Limb (tissue), 2 donors: ENCODE data around the gene ORAI3.

Experiments
- DNase-seq, 2 donors: peaks; one replicate each; pipeline ENCODE4 v3.0.0-alpha.2; 2016; ENCODE audit errors: extremely low spot score in 2 of 2

Gene ORAI3

DNA sequence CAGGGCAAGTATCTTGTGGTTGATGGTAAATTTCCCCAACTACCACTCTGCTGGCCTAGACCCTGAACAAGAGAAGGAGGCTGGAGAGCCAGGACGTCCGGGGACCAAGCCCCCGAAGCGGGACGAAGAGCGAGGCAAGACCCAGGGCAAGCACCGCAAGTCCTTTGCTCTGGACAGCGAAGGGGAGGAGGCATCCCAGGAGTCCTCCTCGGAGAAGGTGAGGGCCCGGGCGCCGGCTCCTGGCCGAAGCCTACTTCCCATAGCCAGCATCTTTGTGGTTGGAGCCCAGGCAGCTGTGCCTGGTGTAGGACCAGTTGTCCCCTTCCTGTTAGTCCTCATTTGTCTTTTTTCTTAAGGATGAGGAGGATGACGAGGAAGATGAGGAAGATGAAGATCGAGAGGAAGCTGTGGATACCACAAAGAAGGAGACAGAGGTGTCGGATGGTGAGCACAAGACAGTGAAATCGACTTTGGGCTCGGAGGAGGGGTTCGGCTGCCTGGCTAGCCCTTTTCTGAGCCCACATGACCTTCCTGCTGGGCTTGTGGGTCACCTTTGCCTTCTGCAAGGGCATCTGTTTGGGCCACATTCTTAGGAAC lies 20.5 kb downstream of the ORAI3 start:
- DNase-seq = no peak

DNA sequence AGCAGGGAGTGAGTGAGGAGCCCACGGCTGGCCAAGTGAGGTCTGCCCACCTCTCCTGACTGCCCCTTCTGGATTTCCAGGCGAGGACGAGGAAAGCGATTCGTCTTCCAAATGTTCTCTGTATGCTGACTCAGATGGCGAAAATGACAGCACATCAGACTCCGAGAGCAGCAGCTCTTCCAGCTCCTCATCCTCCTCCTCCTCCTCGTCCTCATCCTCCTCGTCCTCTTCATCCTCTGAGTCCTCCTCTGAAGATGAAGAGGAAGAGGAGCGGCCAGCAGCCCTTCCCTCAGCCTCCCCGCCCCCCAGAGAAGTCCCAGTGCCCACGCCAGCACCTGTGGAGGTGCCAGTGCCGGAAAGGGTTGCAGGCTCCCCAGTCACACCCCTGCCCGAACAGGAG lies 22.4 kb downstream of the ORAI3 start:
- DNase-seq = no peak

DNA sequence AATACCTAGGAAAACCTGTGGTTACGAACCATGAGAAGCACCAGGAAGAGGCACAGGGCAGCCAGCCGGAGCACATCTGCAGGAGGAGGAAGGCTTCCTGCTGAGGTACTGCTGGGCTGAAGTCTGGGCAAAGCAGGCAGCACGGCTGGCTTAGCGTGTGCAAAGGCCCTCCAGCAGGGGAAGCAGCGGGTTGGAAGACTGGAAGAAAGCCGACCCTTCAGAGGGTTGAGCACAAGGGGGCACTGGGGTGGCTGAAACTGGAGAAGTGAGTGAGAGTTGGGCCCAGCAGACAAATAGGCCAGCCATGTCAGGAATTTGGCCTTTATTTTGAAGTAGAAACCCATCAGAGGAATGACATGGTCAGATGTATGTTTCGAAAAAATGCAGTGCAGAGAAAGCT lies 24.0 kb downstream of the ORAI3 start:
- DNase-seq = no peak

DNA sequence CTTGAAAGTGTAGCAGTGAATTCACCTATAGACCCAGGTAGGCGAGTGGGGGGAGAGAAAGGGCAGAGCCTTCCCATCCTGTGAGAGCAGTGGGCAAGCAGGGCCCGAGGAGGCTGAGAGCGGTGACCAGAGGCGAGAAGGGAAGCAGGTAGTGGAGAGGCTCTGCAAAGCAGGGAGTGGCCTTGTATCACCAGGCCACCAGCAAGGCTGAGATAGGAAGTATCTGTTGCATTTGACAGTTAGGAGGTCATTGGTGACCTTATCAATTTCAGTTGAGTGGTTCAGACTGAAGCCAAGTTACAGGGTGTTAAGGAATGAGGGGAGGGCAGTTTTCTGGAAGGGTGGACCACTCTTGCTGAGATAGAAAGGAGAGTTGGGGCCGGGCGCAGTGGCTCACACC lies 25.5 kb downstream of the ORAI3 start:
- DNase-seq = no peak

DNA sequence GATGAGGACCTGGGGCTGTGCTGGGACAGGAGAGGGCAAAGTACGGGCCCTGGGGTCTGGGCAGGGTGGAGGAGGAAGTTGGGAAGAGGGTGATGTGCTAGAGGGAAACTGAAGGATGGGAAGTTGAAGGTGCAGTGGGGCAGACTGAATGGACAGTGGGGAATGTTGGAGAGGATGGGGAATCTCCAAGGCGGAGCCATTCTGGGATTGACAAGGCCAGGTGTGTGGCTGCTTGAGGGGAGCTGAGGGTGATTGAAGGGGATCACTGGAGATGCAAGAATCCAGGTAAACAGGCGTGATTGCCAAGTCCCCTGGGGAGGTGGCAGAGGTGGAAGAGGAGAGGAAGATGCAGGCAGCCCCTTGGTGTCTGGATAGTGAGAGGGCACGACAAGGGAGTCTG lies 27.6 kb downstream of the ORAI3 start:
- no peak for DNase-seq

DNA sequence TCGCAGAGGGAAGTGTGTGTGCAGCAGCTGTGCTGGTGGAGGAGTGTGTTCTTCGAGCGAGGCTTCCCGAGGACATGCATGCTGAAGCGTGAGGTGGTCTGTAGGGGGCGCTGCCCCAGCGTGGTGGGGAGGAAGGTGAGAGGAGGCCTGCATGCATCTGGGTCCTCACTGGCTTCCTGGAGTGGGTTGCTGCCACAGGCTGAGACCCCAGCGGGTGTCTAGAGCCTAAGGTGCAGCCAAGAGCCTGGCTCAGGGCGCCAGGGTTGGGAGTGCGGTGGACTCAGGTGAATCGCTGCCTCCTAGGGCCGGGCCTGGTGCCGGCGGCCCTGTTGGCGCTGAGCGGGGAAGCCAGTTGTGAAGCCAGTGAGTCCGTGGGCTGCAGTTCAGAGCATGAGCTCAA lies 28.6 kb downstream of the ORAI3 start:
- no peak for DNase-seq

DNA sequence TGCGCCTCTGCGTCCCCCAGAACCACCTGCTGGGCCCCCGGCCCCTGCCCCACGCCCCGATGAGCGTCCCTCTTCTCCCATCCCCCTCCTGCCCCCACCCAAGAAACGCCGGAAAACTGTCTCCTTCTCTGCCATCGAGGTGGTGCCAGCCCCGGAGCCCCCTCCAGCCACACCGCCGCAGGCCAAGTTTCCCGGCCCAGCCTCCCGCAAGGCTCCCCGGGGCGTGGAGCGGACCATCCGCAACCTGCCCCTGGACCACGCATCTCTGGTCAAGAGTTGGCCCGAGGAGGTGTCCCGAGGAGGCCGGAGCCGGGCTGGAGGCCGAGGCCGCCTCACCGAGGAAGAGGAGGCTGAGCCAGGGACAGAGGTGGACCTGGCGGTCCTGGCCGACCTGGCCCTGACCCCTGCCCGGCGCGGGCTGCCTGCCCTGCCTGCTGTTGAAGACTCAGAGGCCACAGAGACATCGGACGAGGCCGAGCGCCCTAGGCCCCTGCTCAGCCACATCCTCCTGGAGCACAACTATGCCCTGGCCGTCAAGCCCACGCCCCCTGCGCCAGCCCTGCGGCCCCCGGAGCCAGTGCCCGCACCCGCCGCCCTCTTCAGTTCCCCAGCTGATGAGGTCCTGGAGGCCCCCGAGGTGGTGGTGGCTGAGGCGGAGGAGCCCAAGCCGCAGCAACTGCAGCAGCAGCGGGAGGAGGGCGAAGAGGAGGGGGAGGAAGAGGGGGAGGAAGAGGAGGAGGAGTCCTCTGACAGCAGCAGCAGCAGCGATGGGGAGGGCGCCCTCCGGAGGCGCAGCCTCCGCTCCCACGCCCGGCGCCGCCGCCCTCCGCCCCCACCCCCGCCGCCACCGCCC lies 30.5 kb downstream of the ORAI3 start:
- no peak for DNase-seq

DNA sequence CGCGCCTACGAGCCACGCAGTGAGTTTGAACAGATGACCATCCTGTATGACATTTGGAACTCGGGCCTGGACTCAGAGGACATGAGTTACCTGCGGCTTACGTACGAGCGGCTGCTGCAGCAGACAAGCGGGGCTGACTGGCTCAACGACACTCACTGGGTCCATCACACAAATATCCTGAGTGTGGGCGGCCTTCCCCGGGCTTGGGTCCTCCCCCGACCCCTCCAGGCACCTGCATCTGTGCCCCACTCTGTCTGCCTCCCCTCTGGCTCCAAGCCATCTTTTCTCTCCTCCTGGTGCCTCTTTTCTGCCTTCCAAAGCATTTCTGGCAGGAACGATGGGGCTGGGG lies 31.1 kb downstream of the ORAI3 start:
- DNase-seq = no peak

DNA sequence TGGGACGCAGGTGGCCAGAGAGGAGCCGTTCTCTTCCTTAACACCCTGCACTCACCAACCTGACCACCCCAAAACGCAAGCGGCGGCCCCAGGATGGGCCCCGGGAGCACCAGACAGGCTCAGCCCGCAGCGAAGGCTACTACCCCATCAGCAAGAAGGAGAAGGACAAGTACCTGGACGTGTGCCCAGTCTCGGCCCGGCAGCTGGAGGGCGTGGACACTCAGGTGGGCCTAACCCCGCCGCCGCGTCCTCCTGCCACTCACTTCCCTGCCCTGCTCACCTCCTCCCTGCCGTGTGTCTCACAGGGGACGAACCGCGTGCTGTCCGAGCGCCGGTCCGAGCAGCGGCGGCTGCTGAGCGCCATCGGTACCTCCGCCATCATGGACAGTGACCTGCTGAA lies 31.6 kb downstream of the ORAI3 start:
- no peak for DNase-seq

DNA sequence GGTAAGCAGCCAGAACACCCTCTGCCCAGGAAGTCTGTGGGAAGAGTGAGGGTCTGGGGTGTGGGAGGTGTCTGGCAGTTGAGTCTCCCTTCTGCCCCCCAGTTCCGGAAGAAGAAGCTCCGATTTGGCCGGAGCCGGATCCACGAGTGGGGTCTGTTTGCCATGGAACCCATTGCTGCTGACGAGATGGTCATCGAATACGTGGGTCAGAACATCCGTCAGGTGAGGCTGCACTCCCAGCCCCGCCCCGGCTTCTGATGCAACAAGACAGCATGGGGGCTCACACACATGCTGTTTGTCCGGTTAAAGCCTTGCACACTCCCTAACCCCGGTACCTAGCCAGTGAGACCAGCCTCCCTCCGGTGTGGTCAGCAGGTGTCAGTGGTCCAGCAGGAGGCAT lies 32.1 kb downstream of the ORAI3 start:
- no peak for DNase-seq

DNA sequence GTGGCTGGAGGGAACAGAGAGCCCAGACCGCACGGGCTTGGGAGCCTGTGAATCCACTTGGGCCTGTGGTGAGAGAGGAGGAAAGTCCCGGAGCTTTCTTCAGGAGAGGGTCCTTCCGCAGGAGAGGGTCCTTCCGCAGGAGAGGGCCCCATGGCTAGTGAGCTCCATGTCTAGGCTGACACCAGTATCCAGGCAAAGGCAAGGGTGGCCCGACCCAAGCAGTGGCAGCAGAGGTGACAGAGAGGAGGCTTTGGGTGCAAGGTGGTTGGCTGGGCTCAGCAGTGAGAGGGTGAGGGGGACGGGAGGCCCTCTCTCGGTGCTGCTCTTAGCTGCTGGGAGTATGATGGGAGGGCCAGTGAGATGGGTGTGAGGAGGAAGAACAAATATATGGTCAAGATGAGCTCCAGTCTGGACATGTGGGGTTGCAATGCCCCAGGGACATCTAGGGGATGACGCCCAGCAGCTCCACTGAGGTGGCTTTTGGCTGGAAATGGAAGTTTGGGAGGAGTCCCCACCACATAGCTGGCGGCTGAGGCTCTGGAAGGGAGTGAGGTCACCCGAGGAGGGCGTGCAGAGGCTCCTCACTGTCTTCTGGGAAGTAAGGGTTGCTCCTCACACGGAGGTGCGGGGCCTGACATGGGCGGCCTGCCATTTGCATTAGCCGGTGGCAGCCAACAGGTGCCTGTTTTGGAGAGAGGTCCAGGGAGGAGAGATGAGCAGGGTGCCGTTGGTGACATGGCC lies 33.9 kb downstream of the ORAI3 start:
- no peak for DNase-seq

DNA sequence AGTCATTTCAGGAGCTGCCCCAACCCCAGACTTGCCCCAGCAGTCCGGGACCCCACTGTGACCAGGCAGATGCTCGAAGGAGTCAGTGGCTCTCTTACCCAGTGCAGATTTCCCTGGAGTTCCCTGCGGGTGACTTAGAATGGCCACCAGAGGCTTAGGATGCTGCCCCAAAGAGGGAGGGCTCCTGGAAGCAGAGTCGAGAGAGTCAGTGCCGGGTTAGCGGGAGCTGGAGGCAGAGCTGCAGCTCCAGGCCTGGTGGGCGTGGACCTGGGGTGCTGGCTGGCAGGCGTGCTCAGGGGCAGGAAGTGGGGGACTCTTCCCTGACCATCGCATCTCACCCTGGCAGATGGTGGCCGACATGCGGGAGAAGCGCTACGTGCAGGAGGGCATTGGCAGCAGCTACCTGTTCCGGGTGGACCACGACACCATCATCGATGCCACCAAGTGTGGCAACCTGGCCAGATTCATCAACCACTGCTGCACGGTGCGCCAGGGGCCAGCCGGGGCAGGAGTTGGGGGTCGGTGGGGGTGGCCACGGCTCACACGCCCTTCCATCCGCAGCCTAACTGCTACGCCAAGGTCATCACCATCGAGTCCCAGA lies 34.5 kb downstream of the ORAI3 start:
- no peak for DNase-seq

DNA sequence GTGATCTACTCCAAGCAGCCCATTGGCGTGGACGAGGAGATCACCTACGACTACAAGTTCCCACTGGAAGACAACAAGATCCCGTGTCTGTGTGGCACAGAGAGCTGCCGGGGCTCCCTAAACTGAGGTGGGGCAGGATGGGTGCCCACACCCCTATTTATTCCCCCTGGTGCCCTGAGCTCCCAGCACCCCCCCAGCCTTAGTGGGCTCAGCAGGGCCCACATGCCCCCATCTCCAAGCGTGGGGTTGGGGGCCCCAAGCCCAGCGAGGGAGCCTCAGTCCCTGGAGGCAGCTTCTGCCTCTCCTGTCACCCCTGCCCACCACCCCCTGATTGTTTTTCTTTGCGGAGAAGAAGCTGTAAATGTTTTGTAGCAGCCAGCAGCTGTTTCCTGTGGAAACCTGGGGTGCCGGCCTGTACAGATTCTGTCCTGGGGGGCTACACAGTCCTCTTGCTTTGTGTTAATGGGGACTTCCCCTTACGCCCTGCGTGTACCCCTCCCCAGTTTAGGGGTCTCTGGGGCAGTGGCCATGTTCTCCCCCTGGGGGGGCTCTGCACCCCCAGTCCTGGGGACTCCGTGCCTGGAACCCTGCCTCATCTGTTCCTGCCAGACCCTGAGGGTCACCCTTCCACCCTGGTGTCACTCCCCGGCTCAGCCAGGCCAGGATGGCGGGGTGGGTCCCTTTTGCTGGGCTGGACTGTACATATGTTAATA lies 35.2 kb downstream of the ORAI3 start:
- no peak for DNase-seq

DNA sequence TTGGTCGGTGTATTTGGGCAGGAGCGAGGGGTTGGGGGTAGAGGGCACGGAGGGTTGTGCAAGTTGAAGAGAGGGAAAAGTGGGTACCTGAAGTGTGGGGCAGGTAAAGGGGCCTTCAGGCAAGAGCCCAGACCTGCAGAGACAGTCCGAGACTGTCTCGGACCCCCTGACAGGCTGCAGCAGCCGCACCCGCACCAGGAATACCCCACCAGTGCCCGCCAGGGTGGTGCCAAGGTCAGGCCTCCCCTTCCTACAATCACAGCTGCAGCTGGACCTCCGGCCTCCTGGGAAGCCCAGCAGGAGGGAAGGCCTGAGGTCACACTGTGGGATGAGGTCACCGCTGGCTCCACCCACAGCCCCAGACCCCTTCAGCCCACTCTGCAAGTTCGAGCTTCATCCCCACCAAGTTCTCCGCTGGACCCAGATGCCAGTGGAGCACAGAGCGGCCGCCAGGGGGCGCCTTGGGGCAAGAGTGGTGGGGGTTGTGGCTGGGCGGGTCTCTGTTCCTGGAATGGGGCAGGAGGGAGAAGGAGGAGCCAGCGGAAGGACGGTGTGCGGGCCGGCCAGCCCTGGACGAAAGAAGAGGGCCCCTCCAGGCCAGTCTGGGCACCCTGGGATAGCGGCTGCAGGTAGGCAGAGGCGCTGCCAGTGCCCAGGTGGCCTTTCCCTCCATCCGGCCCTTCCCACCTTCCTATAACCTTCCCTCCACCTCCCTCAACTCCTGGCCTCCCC lies 36.0 kb downstream of the ORAI3 start, which contains the start of gene HSD3B7:
TSS of gene HSD3B7 (plus strand) at position 539 of the 732 bp plus-strand sequence. CDS start 452 bp downstream, outside the sequence.
- DNase-seq = peak; percentile 89 to 94

DNA sequence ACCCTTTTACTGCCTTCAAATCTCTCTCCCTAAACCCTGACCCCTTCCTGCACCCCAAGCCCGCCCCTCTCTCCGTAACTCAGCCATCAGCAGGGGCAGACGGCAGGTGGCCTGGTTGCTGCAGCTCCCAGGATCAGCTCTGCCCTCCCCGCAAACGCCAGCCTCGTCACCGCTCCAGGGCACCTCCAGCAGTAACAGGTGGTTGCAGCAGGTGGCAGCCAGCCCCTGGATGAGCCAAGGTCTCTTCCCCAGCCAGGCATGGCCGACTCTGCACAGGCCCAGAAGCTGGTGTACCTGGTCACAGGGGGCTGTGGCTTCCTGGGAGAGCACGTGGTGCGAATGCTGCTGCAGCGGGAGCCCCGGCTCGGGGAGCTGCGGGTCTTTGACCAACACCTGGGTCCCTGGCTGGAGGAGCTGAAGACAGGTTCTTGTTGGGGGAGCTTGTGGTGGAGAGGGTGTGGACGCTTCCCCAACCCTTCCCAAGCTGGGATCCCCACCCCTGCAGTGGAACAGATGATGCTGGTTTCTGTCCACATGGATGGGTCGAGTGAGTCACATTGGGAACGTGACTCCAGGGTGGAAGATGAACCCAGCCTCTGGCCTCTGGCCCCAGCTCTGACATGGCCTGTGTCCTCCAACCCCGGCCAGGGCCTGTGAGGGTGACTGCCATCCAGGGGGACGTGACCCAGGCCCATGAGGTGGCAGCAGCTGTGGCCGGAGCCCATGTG lies 36.7 kb downstream of the ORAI3 start:
- no peak for DNase-seq

DNA sequence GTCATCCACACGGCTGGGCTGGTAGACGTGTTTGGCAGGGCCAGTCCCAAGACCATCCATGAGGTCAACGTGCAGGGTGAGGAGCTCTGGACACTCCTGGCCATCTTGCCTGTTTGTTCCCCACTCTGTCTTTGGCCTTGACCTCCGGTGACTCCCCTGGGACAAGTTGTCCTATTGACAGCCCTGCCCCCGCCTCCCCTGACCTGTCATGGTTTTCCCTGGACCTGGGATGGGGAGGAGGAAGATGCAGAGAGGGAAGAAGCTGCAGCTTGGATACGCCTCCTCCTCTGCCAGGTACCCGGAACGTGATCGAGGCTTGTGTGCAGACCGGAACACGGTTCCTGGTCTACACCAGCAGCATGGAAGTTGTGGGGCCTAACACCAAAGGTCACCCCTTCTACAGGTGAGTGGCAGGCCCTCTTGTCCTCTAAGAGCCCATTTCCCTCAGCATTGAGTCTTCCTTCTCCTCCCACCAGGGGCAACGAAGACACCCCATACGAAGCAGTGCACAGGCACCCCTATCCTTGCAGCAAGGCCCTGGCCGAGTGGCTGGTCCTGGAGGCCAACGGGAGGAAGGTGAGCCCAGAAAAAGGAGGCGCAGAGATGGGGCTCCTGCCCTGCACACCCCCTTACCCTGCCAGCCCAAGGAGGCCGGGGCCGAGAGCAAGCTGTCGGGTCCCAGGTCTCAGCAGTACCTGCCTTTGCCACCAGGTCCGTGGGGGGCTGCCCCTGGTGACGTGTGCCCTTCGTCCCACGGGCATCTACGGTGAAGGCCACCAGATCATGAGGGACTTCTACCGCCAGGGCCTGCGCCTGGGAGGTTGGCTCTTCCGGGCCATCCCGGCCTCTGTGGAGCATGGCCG lies 37.5 kb downstream of the ORAI3 start:
- DNase-seq = no peak

DNA sequence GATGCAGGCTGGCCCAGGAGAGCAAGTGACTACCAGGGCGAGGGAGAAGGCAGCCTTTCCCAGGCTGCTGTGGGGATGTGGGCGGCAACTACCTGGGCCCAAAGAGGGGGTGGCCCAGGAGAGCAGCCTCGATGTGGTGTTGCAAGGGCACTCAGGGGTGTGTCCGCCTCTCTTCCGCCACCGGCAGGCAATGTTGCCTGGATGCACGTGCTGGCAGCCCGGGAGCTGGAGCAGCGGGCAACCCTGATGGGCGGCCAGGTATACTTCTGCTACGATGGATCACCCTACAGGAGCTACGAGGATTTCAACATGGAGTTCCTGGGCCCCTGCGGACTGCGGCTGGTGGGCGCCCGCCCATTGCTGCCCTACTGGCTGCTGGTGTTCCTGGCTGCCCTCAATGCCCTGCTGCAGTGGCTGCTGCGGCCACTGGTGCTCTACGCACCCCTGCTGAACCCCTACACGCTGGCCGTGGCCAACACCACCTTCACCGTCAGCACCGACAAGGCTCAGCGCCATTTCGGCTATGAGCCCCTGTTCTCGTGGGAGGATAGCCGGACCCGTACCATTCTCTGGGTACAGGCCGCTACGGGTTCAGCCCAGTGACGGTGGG lies 38.8 kb downstream of the ORAI3 start:
- no peak for DNase-seq

DNA sequence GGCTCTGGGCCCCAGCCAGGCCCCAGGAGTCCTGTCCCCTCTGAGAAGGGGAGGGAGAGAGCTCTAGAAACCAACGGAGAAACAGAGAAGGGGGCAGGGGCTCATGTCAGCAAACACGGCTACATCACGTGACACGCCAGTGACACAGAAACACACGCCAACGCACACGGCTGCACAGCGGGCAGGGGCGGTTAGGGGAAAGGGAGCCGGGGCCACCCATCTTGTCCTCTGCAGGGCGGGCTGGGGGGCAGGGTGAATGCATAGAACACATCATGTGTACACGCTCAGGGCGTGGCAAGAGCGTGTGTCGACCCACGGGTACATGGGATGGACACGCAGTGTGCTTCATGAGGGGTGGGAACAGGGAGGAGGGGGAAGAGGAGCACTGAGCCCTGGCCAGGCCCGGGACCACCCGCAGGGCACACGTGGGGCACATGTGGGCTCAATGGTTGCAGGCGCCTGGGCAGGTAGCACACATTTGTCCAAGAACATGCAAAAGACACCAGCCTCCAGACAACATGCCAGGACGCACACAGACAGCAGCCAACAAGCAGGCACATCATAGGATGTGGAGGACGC lies 40.7 kb downstream of the ORAI3 start:
- DNase-seq = no peak
